NCI-H146 treated with DMSO at 0.1 percent for 48 hours (cell line): ENCODE measurements around the gene ZCCHC3.

Source experiments
- DNase-seq: peaks from one replicate; lab custom pipeline; 2025; ENCODE audit not compliant: unreplicated experiment; lab: John Stamatoyannopoulos, UW

Gene ZCCHC3

DNA sequence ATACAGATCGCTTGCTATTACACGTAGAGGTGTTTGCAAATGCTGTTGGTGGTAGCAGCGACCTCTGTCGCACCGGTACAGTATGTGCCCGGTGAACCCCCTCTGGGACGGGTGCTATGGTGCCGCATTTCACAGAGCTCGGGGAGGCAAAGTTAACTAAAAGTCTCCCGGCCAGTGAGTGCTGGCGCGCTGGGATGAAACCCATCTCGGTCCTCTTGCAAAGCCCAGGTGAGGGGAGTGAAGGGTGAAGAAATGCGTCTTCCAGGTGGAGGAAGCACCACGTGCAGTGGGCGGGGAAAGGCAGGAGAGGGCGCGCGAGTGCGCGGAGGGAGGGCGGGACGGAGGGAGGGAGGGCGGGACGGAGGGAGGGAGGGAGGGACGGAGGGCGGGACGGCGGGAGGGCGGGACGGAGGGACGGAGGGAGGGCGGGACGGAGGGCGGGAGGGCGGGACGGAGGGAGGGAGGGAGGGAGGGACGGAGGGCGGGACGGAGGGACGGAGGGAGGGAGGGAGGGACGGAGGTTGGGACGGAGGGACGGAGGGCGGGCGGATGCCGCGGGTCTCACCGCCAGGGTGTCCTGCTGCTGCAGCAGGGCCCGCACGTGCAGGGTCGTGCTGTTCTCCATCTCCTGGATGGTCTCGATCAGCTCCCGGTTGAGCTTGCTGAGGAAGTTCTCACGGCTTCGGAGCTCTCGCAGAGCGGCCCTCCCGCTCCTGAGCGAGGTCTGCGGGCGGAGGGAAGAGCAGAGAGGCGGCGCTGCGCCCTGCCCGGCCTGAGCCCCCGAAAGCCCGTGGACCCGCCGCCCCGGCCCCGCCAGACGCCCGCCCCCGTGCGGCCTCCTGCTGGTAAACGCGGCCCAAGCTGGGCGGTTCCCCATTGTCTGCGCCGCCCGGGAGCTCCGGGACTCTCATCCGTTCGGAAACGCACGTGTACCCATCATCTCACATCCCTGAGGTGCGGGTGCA, 18.5 kb upstream of the ZCCHC3 start:
- DNase-seq = no peak

- no peak for DNase-seq
These were observed 13.2 kb upstream of the ZCCHC3 start for GRCh38 chr20:284172-284571.

- DNase-seq = no peak
These were observed 10.9 kb upstream of the ZCCHC3 start for GRCh38 chr20:286508-286907.

- no peak for DNase-seq
These were observed 8.2 kb upstream of the ZCCHC3 start for GRCh38 chr20:288956-289692.

- no peak for DNase-seq
These were observed 7.7 kb upstream of the ZCCHC3 start for GRCh38 chr20:289693-290083.

DNA sequence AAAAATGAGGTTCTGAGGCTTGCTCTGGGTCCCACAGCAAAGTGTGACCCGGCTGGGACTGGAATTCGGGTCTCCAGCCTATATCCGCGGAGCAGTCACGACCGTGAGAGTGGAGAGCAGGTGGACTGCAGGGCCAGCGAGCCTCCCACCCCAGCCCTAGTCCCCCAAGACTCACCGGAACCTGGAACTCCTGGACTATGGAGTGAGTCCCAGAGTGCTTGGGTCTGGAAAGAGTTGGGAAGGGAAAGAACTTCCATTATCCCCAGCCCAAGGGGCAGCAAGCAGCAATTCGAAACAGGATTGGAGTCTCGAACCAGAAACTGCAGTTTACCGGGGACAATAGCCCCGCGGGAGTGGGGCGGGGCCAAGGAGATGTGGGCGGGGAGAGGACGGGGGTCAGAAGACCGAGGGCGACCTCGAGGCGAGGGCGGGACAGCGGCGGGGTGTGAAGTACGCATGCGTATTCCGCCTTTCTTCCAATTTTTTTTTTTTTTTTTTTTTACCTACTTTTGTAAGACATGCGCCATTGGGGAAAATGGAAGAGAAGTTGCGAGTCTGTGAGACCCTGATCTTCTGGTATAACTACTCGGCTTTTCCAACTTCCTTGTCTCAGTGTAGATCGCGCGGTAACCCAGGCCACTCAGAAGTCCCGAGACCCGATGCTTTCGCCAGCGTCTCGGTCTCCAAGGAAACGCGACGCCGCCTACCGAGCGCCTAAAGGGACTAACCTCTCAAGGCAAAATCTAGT, 7.1 kb upstream of the ZCCHC3 start, which contains the start of gene C20orf96:
TSS of gene C20orf96 (minus strand) at position 667 of the 748 bp plus-strand sequence. CDS start at position 527, 140 bp downstream.
- DNase-seq = peak; percentile 91

GRCh38 chr20:294602-295001, 2.8 kb upstream of the ZCCHC3 start:
- no peak for DNase-seq

DNA sequence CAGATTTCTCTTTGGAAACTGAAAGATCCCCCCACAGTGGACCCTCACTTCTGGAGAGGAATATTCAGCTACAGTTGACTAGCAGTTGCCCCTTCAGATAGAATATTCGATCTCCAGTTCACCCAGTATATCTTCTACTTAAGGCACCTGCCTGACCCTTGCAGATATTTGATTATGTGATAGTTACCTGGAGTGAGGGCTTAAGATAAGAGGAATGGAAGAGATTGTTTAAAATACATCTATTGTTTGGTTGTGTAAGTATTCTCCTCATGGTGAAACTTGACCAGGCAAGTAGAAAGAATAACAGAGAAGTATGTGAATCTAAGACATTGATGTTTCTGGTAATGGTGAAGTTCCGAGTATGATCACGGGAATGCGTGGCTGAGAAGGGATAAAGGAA, 1.6 kb upstream of the ZCCHC3 start:
- no peak for DNase-seq

DNA sequence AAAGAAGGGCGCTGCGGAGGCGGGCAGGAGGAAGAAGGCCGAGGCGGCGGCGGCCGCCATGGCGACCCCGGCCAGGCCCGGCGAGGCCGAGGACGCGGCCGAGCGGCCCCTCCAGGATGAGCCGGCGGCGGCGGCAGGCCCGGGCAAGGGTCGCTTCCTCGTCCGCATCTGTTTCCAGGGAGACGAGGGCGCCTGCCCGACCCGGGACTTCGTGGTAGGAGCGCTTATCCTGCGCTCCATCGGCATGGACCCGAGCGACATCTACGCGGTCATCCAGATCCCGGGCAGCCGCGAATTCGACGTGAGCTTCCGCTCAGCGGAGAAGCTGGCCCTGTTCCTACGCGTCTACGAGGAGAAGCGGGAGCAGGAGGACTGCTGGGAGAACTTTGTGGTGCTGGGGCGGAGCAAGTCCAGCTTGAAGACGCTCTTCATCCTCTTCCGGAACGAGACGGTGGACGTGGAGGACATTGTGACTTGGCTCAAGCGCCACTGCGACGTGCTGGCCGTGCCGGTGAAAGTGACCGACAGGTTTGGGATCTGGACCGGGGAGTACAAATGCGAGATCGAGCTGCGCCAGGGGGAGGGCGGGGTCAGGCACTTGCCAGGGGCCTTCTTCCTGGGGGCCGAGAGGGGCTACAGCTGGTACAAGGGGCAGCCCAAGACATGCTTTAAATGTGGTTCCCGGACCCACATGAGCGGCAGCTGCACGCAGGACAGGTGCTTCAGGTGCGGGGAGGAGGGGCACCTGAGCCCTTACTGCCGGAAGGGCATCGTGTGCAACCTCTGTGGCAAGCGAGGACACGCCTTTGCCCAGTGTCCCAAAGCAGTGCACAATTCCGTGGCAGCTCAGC, 780 bp downstream of the ZCCHC3 start:
- DNase-seq = peak; percentile 66

DNA sequence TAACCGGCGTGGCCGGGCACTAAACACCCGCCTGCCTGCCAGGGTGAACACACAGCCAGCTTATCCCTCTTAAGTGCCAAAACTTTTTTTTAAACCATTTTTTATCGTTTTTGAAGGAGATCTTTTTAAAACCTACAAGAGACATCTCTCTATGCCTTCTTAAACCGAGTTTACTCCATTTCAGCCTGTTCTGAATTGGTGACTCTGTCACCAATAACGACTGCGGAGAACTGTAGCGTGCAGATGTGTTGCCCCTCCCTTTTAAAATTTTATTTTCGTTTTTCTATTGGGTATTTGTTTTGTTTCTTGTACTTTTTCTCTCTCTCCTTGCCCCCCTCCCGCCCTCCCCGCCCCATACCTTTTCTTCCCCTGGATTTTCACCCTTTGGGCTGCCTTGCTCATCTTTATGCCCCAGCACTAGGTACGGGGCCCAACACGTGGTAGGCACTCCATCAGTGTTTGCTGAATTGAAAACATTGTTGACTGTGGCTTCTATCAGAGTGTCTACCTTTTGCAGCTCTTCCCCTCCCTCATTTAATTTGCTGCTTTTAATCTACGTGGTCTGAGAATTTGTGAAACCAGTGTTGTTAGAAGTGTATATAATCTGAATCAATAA, 1.5 kb downstream of the ZCCHC3 start:
- DNase-seq = no peak

- no peak for DNase-seq
These were observed 3.1 kb downstream of the ZCCHC3 start for GRCh38 chr20:300345-300990.

DNA sequence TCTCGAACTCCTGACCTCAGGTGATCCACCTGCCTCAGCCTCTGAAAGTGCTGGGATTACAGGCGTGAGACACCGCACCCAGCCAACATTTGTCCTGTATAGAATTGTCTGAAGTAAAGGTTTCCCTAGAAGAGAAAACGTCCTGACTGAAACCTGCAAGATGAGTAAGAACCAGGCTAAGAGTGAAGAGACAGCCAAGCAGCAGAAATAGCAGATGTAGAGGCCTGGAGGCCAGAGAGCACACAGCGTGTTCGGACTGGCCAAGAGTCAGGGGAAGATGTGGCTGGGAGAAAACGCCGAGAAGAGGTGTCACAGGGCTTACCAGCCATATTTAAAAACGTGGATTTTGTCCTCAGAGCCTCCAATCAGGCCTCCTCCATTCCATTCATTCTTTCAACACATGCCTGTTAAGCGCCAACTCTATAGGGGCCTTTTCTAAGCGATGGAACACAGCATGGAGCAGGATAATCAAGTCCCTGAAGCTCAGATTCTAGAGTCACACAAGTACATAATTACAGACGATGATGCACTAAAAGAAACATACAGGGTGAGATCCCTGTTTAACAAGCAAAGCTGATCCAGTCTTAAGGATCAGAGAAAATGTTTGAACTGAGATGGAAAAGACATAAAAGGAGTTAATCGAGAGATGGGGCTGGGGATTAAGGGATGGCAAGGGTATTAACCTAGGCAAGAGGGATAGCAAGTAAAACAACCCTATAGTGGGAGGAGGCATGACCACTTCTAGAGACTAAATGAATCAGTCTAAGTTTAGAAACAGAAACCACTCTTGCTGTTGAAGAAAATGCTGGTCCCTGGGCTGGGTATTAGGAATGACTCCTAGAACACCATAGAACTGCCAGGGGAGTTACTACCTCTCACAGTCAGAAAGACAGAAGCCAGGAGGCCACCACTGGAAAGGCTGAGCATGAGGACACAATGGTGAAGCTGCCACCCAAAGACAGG, 4.8 kb downstream of the ZCCHC3 start:
- no peak for DNase-seq

GRCh38 chr20:305745-306144, 8.4 kb downstream of the ZCCHC3 start:
- DNase-seq = no peak

- DNase-seq = no peak
These were observed 11.2 kb downstream of the ZCCHC3 start for GRCh38 chr20:308427-309038.

DNA sequence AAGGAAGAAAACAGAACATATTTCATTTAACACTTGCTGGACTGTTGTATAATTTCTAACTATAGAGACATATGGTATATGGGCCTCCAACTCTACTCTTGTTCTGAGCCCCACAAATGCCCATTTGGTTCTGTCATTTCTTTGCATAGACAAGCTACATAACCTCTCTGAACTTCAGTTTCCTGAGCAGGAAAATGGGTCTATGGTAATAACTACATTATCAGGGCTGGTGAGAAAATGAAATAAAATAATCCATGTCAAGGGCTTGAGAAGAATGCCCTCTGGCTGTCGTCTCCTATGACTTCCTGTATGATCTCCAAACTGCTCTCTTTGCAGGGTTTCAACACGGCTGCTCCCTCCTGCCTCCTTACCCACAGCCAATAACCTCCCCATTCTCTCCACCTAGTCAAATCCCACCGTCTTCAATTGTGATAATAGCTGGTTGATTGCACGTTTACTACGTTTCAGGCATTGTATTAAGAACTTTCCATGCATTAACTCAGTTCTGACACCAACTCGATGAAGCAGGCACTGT, 12.0 kb downstream of the ZCCHC3 start:
- peak; percentile 71 for DNase-seq

- DNase-seq = peak; percentile 98
These were observed 12.7 kb downstream of the ZCCHC3 start for GRCh38 chr20:309841-310644.

DNA sequence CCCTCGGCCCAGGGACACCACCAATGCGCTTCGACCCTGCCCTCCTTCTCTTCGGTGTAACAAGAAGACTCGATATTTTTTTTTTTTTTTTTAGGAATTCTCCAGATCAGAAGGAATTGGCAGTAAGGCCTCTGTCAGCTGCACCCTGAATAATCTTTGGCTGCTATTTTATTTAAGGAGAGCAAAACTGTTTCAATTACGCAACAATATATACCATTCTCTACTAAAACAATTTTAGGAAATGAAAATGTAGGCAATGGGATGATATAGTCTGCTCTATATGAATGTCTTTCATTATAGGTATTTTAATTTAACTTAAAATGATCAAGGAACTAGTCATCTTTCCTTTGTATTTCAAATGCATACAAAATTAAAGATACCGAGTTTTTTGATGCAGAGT, 13.3 kb downstream of the ZCCHC3 start:
- DNase-seq = no peak
